ENCODE measurements around the gene GNL1.
"Not testable (repeated sequence)": the region's sequence is repeated elsewhere in the genome, so short reads cannot be mapped to it uniquely, and the experiment has no call there.

- TF ChIP-seq CTCF, POLR2A (IDR thresholded peaks at IDR 0.05): not testable (repeated sequence)
These were observed 59.1 kb downstream of the GNL1 start for GRCh38 chr6:30497261-30497599.
